DOHH2 (cell line): ENCODE data around the gene DFFB.

Source experiments
- H3F3A ChIP-seq: fragments of 200-600 bp; sonication (generic), shearing (Covaris generic); 2 replicates; pipeline ENCODE4 v1.6.0; 2016; ENCODE audit warnings: antibody characterized with exemption, mild to moderate bottlenecking; ENCODE audit not compliant: control insufficient read depth, insufficient read depth
- H3K27ac ChIP-seq: fragments of 200-600 bp; sonication (generic); 2 replicates; pipeline ENCODE4 v1.5.1; 2014; ENCODE audit warnings: low read depth, mild to moderate bottlenecking, low read length, moderate library complexity
- H3K27me3 ChIP-seq: fragments of 200-600 bp; sonication (generic); 2 replicates; pipeline ENCODE4 v1.6.1; 2014; ENCODE audit warnings: mild to moderate bottlenecking, low read length, mixed read lengths; ENCODE audit not compliant: control insufficient read depth
- H3K36me3 ChIP-seq: fragments of 200-600 bp; sonication (generic); 2 replicates; pipeline ENCODE4 v1.6.1; 2014; ENCODE audit warnings: mild to moderate bottlenecking, low read length, moderate library complexity, mixed read lengths; ENCODE audit not compliant: control insufficient read depth
- H3K4me1 ChIP-seq: fragments of 200-600 bp; sonication (generic); 2 replicates; pipeline ENCODE4 v1.6.1; 2014; ENCODE audit warnings: mild to moderate bottlenecking, low read length, mixed read lengths; ENCODE audit not compliant: control insufficient read depth
- H3K4me2 ChIP-seq: fragments of 200-600 bp; sonication (generic); 2 replicates; pipeline ENCODE4 v1.6.0; 2014; ENCODE audit warnings: mild to moderate bottlenecking, low read length, moderate library complexity
- H3K4me3 ChIP-seq: fragments of 200-600 bp; sonication (generic); 2 replicates; pipeline ENCODE4 v1.5.1; 2014; ENCODE audit warnings: mild to moderate bottlenecking, low read length, mixed read lengths
- H3K79me2 ChIP-seq: fragments of 200-600 bp; sonication (generic); 2 replicates; pipeline ENCODE4 v1.6.1; 2014; ENCODE audit warnings: mild to moderate bottlenecking, low read length, mixed read lengths; ENCODE audit not compliant: control insufficient read depth
- H3K9me2 ChIP-seq: fragments of 200-600 bp; sonication (generic); replicated peaks from 2 replicates; pipeline ENCODE4 v1.6.1; 2014; ENCODE audit warnings: mild to moderate bottlenecking, low read length, mixed read lengths; ENCODE audit not compliant: control insufficient read depth
- H3K9me3 ChIP-seq: fragments of 200-600 bp; sonication (generic); 2 replicates; pipeline ENCODE4 v1.6.1; 2014; ENCODE audit warnings: antibody characterized with exemption, low read length, mixed read lengths; ENCODE audit not compliant: control insufficient read depth, insufficient read depth
- H4K20me1 ChIP-seq: fragments of 200-600 bp; sonication (generic); 2 replicates; pipeline ENCODE4 v1.6.0; 2014; ENCODE audit warnings: low read depth, mild to moderate bottlenecking, antibody characterized with exemption, low read length, moderate library complexity; ENCODE audit not compliant: control insufficient read depth, insufficient read depth
- EZH2phosphoT487 ChIP-seq: fragments of 200-600 bp; sonication (generic); IDR thresholded peaks from 2 replicates; pipeline ENCODE4 v1.6.1; 2017; ENCODE audit warnings: borderline replicate concordance, mild to moderate bottlenecking, antibody characterized with exemption, low read length, moderate library complexity, mixed read lengths
- TF ChIP-seq, protein P1 (sequence below): fragments of 200-600 bp; sonication (generic); IDR thresholded peaks from one replicate; pipeline ENCODE4 v1.5.1; 2014; ENCODE audit warnings: antibody characterized with exemption, mild to moderate bottlenecking, low read depth, low read length; ENCODE audit not compliant: poor library complexity, severe bottlenecking

Gene DFFB

DNA sequence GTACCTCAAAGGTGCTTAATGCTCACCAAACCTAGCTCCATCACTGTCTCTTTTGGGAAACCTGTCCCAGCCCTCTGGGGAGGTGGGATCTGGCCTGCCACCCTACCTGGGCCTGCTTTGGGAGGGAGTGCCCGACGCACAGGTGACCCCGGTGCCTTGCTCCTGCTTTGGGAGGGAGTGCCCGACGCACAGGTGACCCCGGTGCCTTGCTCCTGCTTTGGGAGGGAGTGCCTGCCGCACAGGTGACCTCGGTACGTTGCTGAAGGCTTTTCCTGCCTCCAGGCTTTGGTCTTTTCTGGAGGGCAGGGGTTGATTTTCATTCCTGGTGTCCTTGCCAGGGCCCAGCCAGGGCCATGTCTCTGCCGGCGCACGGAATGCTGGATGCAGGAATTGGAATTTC is 68.0 kb downstream of the DFFB start:
- H3K27me3 ChIP-seq: no peaks in the 10 kb centered on the region
- no peaks in the 10 kb centered on the region for H4K20me1 ChIP-seq
- peaks cover 11% of the 10 kb centered on the region for H3K4me1 ChIP-seq
- no peaks in the 10 kb centered on the region for H3K36me3 ChIP-seq
- no peak overlapping the region for H3K4me3 ChIP-seq
- no peaks in the 10 kb centered on the region for H3K79me2 ChIP-seq
- no peak overlapping the region for H3K27ac ChIP-seq
- TF ChIP-seq, protein P1, sequence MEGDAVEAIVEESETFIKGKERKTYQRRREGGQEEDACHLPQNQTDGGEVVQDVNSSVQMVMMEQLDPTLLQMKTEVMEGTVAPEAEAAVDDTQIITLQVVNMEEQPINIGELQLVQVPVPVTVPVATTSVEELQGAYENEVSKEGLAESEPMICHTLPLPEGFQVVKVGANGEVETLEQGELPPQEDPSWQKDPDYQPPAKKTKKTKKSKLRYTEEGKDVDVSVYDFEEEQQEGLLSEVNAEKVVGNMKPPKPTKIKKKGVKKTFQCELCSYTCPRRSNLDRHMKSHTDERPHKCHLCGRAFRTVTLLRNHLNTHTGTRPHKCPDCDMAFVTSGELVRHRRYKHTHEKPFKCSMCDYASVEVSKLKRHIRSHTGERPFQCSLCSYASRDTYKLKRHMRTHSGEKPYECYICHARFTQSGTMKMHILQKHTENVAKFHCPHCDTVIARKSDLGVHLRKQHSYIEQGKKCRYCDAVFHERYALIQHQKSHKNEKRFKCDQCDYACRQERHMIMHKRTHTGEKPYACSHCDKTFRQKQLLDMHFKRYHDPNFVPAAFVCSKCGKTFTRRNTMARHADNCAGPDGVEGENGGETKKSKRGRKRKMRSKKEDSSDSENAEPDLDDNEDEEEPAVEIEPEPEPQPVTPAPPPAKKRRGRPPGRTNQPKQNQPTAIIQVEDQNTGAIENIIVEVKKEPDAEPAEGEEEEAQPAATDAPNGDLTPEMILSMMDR: no peak
- no peak for TF ChIP-seq EZH2phosphoT487
- H3F3A ChIP-seq: peaks cover 9% of the 10 kb centered on the region
- H3K4me2 ChIP-seq: no peak overlapping the region
- no peaks in the 10 kb centered on the region for H3K9me2 ChIP-seq
- peaks cover 10% of the 10 kb centered on the region; the same call in 1 of the 2 replicates for H3K9me3 ChIP-seq

DNA sequence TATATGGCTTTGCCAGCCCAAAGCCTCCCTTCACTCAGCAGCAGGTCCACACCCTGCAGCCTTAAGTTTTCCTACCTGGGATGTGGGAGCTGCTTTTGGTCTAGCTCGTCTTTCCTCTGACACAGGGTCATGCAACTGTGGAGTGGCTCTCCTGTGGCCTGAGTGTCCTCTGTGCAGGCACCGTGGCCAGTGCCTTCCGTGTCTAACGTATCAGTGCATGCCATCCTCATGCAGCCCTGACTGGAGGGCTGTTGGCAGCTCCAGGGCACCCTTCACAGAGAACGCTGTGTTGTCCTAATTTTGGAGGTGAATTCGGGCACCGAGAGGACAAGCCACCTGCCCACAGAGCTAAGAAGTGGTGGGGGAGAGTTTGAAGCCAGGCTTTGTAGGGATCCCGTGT is 68.5 kb downstream of the DFFB start:
- H3K79me2 ChIP-seq: no peaks in the 10 kb centered on the region
- H3K4me3 ChIP-seq: no peak overlapping the region
- H3K9me2 ChIP-seq: no peaks in the 10 kb centered on the region
- no peak overlapping the region for H3K4me2 ChIP-seq
- H3K27me3 ChIP-seq: no peaks in the 10 kb centered on the region
- H3K4me1 ChIP-seq: peaks cover 11% of the 10 kb centered on the region
- H3K36me3 ChIP-seq: no peaks in the 10 kb centered on the region
- H3K9me3 ChIP-seq: peaks cover 12% of the 10 kb centered on the region; the same call in 1 of the 2 replicates
- peaks cover 11% of the 10 kb centered on the region for H3F3A ChIP-seq
- no peaks in the 10 kb centered on the region for H4K20me1 ChIP-seq
- TF ChIP-seq, protein P1: no peak
- H3K27ac ChIP-seq: no peak overlapping the region

DNA sequence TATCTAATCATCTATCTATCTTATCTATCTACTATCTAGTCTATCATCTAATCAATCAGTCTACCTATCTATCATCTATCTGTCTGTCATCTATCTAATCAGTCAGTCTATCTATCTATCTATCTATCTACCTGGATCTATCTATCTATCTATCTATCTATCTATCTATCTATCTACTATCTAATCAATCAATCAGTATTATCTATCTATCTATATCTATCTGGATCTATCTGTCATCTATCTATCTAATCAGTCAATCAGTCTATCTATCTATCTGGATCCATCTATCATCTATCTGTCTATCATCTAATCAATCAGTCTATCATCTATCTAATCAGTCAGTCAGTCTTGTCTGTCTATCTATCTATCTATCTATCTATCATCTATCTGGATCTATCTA is 69.7 kb downstream of the DFFB start:
- H3K4me2 ChIP-seq: no peak overlapping the region
- no peaks in the 10 kb centered on the region for H3K36me3 ChIP-seq
- H3K27me3 ChIP-seq: no peaks in the 10 kb centered on the region; the same call in 1 of the 2 replicates
- peaks cover 11% of the 10 kb centered on the region for H3F3A ChIP-seq
- no peaks in the 10 kb centered on the region for H4K20me1 ChIP-seq
- TF ChIP-seq EZH2phosphoT487: no peak
- TF ChIP-seq, protein P1: no peak
- no peak overlapping the region for H3K4me3 ChIP-seq
- no peaks in the 10 kb centered on the region for H3K79me2 ChIP-seq
- H3K27ac ChIP-seq: no peak overlapping the region
- H3K9me2 ChIP-seq: no peaks in the 10 kb centered on the region
- H3K9me3 ChIP-seq: peaks cover 11% of the 10 kb centered on the region; the same call in 1 of the 2 replicates
- H3K4me1 ChIP-seq: peaks cover 9% of the 10 kb centered on the region
